ENCODE measurements around the gene CRHR2. TPM values are rescaled to one million over a fixed set of nuclear protein-coding genes. Genes with fewer than 3 reads are reported as not detected.
"Not testable (repeated sequence)": the region's sequence is repeated elsewhere in the genome, so short reads cannot be mapped to it uniquely, and the experiment has no call there.

Gene CRHR2
- total RNA-seq, 2 experiments from 2014 or later: not detected

DNA sequence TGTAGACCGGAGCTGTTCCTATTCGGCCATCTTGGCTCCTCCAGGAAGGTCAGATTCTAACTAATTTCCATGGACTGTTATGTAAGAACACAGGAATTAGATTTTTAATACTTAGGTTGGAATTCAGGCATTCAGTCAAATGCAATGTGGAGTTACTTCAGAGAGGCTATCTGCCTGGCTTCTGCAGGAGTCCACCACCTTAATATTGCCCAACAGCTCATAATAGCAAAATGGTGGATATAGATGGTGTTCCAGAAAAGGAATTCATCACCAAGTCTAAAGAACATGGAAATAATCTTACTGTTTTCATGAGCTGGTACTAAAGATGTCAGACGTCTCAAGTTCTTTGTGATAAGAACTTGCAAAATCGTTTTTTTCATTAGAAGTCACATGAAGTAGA lies 39.5 kb downstream of the CRHR2 start:
- Histone ChIP-seq H3K36me3 (ENCODE audit: insufficient read depth, low read length) (peaks cover 3% of the 10 kb centered on the region), H3K9me3 (ENCODE audit: control insufficient read depth in 1 of 2, insufficient read depth in 1 of 2, low read length in 2 of 2) (no peaks in the 10 kb centered on the region), H3K4me3 (ENCODE audit: low read length) (no peak overlapping the region), H3K4me1 (ENCODE audit: insufficient read depth, low read length) (no peaks in the 10 kb centered on the region), H3K27me3 (ENCODE audit: control insufficient read depth in 1 of 2, insufficient read depth in 2 of 2, low read length in 2 of 2) (no peaks in the 10 kb centered on the region), H3K27ac (ENCODE audit: low read depth in 1 of 2, low read length in 2 of 2) (no peak overlapping the region)
- ChIA-PET CTCF (no interaction called here), POLR2A (interaction anchor here (0.6 kb wide), 1 partner anchor 29 kb away, joined by 3 read pairs; no protein-coding TSS in a partner anchor)
- Mint-ChIP-seq H3K9me3 (no peaks in the 10 kb centered on the region), H3K27ac (no peak overlapping the region), H3K4me3 (no peak overlapping the region), H3K4me1 (ENCODE audit: low read depth) (no peaks in the 10 kb centered on the region), H3K27me3 (no peaks in the 10 kb centered on the region), H3K36me3 (ENCODE audit: low read depth) (peaks cover 17% of the 10 kb centered on the region)
- no peak for TF ChIP-seq CTCF (IDR thresholded peaks at IDR 0.05)
- no peak for ATAC-seq (ENCODE audit: poor library complexity)
- intact Hi-C loops (cut with DNase I, micrococcal nuclease): no loop called here
- DNase-seq: no peak

- H3K27ac ChIP-seq (ENCODE audit: low read depth in 1 of 2, low read length in 2 of 2); H3K4me3 ChIP-seq (ENCODE audit: low read length); intact Hi-C loops (cut with DNase I, micrococcal nuclease); ATAC-seq (ENCODE audit: poor library complexity); CTCF ChIA-PET; H3K27me3 ChIP-seq (ENCODE audit: control insufficient read depth in 1 of 2, insufficient read depth in 2 of 2, low read length in 2 of 2); H3K4me1 ChIP-seq (ENCODE audit: insufficient read depth, low read length); H3K9me3 Mint-ChIP-seq; H3K4me3 Mint-ChIP-seq; DNase-seq; H3K27me3 Mint-ChIP-seq; H3K36me3 ChIP-seq (ENCODE audit: insufficient read depth, low read length); H3K4me1 Mint-ChIP-seq (ENCODE audit: low read depth); H3K27ac Mint-ChIP-seq; H3K9me3 ChIP-seq (ENCODE audit: control insufficient read depth in 1 of 2, insufficient read depth in 1 of 2, low read length in 2 of 2): not testable (repeated sequence)
- POLR2A ChIA-PET: interaction anchor here (0.6 kb wide), 1 partner anchor 29 kb away, joined by 3 read pairs; no protein-coding TSS in a partner anchor
- H3K36me3 Mint-ChIP-seq (ENCODE audit: low read depth): peaks cover 17% of the 10 kb centered on the region
These were observed 39.9 kb downstream of the CRHR2 start for GRCh38 chr7:30642322-30642721.

GRCh38 chr7:30635798-30636197 lies 46.5 kb downstream of the CRHR2 start:
- H3K4me1 Mint-ChIP-seq (ENCODE audit: low read depth): no peaks in the 10 kb centered on the region
- ATAC-seq (ENCODE audit: poor library complexity) (no peak), DNase-seq (no peak)
- H3K4me3 ChIP-seq (ENCODE audit: low read length): no peak overlapping the region
- no peaks in the 10 kb centered on the region for H3K9me3 ChIP-seq (ENCODE audit: control insufficient read depth in 1 of 2, insufficient read depth in 1 of 2, low read length in 2 of 2)
- no peaks in the 10 kb centered on the region for H3K9me3 Mint-ChIP-seq
- H3K27ac Mint-ChIP-seq: no peak overlapping the region
- H3K27me3 Mint-ChIP-seq: no peaks in the 10 kb centered on the region
- no peaks in the 10 kb centered on the region for H3K27me3 ChIP-seq (ENCODE audit: control insufficient read depth in 1 of 2, insufficient read depth in 2 of 2, low read length in 2 of 2)
- no peak overlapping the region for H3K27ac ChIP-seq (ENCODE audit: low read depth in 1 of 2, low read length in 2 of 2)
- ChIA-PET POLR2A (no interaction called here), CTCF (no interaction called here)
- H3K36me3 Mint-ChIP-seq (ENCODE audit: low read depth): peaks cover 54% of the 10 kb centered on the region
- peaks cover 49% of the 10 kb centered on the region for H3K36me3 ChIP-seq (ENCODE audit: insufficient read depth, low read length)
- no peak overlapping the region for H3K4me3 Mint-ChIP-seq
- H3K4me1 ChIP-seq (ENCODE audit: insufficient read depth, low read length): no peaks in the 10 kb centered on the region
- no peak for TF ChIP-seq CTCF (IDR thresholded peaks at IDR 0.05)
- intact Hi-C loops (cut with DNase I, micrococcal nuclease): no loop called here

GRCh38 chr7:30634634-30635201 lies 47.5 kb downstream of the CRHR2 start:
- no peak overlapping the region for H3K27ac ChIP-seq (ENCODE audit: low read depth in 1 of 2, low read length in 2 of 2)
- ATAC-seq (ENCODE audit: poor library complexity) (no peak), DNase-seq (no peak)
- H3K9me3 ChIP-seq (ENCODE audit: control insufficient read depth in 1 of 2, insufficient read depth in 1 of 2, low read length in 2 of 2): no peaks in the 10 kb centered on the region
- Mint-ChIP-seq H3K36me3 (ENCODE audit: low read depth) (peaks cover 65% of the 10 kb centered on the region), H3K4me3 (no peak overlapping the region), H3K9me3 (no peaks in the 10 kb centered on the region), H3K27me3 (no peaks in the 10 kb centered on the region), H3K27ac (no peak overlapping the region), H3K4me1 (ENCODE audit: low read depth) (no peaks in the 10 kb centered on the region)
- POLR2A ChIA-PET: no interaction called here
- no peak for TF ChIP-seq CTCF (IDR thresholded peaks at IDR 0.05)
- H3K36me3 ChIP-seq (ENCODE audit: insufficient read depth, low read length): peaks cover 60% of the 10 kb centered on the region
- no peaks in the 10 kb centered on the region for H3K27me3 ChIP-seq (ENCODE audit: control insufficient read depth in 1 of 2, insufficient read depth in 2 of 2, low read length in 2 of 2)
- no peak overlapping the region for H3K4me3 ChIP-seq (ENCODE audit: low read length)
- H3K4me1 ChIP-seq (ENCODE audit: insufficient read depth, low read length): no peaks in the 10 kb centered on the region
- CTCF ChIA-PET: no interaction called here
- intact Hi-C loops (cut with DNase I, micrococcal nuclease): no loop called here

Measured in CD4-positive, alpha-beta T cell (primary cell).